Urothelium cell line (cell line): ENCODE measurements around the gene DIRAS1.

Source experiments
- DNase-seq: peaks from one replicate; pipeline ENCODE4 v3.0.0; 2011; ENCODE audit warnings: low spot score, mixed read lengths
- FAIRE-seq: peaks from 2 replicates; lab custom pipeline; 2011; peaks lifted over from hg19 to GRCh38; lab: Jason Lieb, UNC

DIRAS1 gene

DNA sequence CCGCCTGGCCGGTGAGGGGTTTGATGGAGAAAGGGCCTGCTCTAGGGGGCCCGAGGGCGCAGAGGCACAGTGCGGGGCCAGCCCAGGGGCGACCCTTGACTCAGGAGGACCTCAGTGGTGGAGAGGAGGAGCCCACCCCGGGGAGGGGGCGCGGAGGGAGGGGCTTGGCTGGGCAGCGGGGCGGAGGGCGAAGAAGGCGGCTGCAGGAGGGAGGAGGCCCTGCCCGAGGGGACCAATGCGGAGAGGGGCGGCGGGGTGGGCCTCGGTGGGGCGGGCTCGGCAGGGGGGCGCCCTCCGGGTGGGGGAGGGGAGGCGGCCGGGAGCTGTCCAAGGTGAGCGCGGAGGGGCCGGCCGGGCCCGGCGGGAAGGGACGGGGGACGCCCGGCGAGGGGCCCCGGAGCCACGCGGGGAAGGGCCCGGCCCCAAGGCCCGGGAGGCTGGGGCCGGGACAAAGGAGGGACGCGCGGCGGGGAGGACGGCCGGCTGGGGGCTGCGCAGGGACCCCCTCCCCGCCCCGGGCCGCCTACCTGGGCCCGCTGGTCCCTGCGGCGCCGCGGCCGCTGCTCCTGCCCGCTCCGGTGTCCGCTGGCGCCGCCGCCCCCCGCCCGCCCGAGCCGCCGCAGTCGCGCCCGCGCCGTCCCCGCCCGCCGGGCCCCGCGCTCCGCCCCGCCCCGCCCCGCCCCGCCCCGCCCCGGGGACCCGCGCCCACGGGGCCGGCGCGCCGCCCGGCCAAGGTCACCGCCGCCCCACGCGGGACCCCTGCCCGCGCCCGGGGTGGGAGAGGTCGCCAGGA, at the start of gene DIRAS1:
Gene DIRAS1, minus strand, starts transcription at position 596 of the 793 bp plus-strand sequence. CDS start 3,566 bp downstream, outside the sequence.
- no peak for FAIRE-seq
- DNase-seq = peak; percentile 37

DNA sequence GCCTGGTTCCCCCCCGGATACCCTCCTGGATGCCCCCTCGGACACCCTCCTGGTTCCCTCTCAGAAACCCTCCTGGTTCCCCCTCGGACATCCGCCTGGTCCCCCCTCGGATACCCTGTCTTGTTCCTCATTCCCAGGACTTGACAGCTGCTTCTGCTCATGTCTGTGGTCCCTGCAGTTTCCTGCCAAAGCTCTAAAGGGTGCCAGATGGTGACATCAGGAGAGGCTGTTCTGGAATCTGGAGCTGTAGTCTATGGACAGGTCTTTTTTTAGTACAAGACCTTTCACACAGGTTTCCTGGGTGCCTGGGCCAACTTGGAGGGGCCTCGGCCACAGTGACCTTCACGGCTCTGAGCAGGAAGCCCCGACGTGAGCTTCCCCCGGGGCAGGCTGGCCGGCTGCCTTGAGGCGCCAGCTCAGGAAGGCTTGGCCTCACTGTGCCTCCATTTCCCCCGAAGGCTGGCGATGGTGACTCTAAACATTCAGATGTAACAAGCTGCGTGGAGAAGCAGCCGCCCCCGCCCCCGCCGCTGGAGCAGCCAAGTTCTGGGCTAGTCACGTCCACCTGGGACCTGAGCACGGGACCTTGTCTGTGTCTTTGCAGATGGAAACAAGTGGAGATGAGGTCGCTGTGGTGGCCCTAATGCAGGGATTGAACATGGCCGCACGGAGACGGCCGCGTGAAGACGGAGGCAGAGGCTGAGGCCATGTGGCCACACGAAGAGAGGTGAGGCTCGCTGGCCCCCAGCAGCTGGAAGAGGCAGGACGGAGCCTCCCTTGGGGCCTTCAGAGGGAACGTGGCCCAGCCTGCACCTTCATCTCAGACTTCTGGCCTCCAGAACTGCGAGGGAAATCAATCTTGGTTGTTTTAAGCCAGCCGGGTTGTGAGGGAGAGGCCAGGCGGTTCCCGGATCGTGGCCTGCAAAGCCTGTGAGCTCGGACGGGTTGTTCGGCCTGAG, 49.2 kb upstream of the DIRAS1 start:
- FAIRE-seq = no peak

GRCh38 chr19:2769218-2769617, 48.0 kb upstream of the DIRAS1 start:
- no peak for FAIRE-seq
- DNase-seq = no peak

More for the DNA sequence above, 49.2 kb upstream of the DIRAS1 start:
- no peak for DNase-seq

GRCh38 chr19:2768365-2769132, 47.4 kb upstream of the DIRAS1 start:
- no peak for FAIRE-seq

DNA sequence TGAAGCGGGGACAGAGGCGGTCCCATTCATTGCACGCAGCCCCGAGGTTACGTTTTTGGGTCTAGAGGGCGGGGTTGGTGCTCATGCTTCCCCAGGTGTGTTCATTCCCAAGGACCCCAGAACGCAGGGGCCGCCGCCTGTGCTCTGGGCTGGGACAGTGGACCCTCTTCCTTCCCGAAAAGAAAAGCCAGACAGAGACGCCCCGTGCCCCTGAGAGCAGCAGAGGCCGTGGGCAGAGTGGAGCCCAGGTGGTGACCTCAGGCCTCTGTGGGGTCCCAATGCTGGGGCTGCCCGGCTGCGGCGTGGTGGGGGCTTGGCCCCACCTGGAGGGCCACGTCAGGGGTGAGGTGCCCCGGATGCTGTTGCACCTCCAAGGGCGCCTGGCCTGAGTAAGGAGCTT, 46.5 kb upstream of the DIRAS1 start:
- FAIRE-seq (no peak), DNase-seq (no peak)

More at GRCh38 chr19:2768365-2769132, 47.4 kb upstream of the DIRAS1 start:
- DNase-seq = no peak

- DNase-seq = no peak
- no peak for FAIRE-seq
These were observed 45.6 kb upstream of the DIRAS1 start for GRCh38 chr19:2766594-2767372.

DNA sequence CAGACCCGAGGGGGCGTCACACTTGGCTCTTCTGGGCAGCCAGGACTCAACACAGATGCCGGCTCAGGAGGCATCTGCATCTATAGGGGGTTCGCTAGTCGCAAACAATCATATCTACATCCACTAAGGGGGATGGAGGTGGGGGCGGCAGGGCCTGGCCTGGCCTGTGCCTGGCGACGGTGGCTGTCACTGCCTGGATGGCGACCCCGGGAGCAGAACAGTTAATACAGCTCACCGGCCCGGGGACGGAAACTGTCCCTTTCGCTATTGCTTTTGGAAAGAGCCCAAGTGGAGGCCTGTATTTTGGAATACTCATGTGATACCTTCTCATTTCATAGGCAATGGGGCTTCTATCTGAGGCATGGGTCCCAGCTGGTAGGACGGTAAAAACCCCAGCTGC, 44.2 kb upstream of the DIRAS1 start:
- FAIRE-seq (no peak), DNase-seq (no peak)

- no peak for DNase-seq
- FAIRE-seq = no peak
These were observed 43.8 kb upstream of the DIRAS1 start for GRCh38 chr19:2764945-2765344.

GRCh38 chr19:2763687-2764086, 42.5 kb upstream of the DIRAS1 start:
- DNase-seq (no peak), FAIRE-seq (no peak)

DNA sequence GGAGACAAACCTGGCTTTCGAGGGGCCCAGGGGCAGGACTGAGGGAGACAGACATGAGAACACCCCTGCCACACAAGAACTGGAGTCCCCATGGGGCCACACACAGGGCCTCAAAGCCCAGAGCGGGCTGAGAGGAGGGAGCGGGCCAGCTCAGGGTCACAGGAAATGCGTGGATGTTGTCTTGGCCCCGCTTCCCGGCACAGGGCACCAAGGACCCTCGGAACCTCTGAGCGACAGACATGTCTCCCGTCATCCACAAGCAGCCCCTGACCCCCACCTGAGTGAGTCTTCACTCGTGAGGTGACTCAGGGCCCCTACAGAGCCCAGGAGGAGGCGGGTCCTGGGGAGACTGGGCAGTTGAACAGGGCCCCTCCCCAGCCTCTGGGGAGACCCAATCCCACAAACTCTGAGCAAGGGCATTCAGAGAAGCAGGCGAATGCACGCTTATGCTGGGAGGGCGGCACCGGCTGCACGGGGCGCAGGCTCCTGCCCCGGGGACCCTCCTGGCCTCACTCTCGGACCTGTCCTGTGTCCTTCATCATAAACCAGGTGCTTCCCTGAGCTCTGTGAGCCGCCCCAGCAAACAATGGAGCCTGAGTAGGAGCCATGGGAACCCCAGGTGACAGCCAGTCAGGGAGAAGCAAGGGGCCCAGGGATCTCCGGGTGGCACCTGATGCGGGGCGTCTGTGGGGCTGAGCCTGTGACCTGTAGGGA, 41.8 kb upstream of the DIRAS1 start:
- no peak for FAIRE-seq
- DNase-seq = no peak

DNA sequence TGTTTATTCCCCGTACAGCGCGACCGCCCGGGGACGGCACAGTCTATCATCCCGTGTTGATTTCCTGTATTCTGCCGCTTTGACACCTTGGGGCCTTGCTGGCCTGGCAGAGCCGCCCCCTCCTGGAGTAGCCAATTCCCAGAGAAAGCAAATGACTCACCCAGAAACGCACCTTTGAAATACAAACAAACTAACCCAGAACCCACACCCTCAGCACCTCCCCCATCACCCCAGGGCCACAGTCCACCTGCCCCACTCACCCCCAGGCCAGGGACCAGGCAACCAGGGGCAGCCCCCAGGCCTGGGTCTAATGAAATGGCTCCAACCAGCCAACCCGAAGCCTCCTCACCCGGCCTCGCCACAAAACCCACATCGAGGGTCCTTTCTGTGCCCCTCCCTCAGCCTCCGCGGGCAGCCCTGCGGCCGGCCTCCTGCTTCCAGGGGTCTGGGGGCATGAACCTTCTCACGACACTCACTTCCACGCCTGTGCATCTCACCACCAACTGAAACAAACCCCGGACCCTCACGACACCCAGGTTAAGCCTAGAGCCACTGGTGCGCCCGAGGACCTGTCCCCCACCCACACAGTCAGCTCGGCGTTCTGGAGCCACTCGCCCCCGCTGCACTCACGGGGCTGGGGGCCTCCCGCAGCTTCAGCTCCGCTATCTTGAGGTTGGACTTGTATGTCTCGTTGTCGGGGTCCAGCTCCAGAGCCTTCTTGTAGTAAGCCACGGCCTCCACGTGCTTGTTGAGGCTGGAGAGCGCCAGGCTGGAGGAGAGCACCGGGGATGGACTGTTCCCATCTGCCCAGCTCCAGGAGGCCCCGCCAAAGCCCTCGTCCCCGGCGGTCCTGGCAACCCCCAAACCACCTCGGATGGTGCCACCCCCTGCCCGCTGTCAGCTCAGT, 41.0 kb upstream of the DIRAS1 start:
- FAIRE-seq = no peak

GRCh38 chr19:2761309-2761677, 40.1 kb upstream of the DIRAS1 start:
- FAIRE-seq (no peak), DNase-seq (no peak)

More for the DNA sequence above, 41.0 kb upstream of the DIRAS1 start:
- DNase-seq = no peak

DNA sequence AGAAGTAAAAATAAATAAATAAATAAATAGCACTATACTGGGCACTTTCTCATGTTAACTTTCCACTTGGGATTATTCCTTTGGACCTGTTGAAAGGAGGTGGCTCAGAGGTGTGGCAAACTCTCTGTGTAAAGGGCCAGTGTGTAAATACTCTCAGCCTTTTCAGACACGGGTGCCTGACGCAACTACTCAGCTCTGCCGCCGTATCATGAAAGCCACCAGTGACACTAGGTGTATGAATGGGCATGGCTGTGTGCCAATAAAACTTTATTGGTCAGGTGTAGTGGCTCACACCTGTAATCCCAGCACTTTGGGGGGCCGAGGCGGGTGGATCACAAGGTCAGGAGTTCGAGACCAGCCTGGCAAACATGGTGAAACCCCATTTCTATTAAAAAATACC, 38.8 kb upstream of the DIRAS1 start:
- no peak for FAIRE-seq

DNA sequence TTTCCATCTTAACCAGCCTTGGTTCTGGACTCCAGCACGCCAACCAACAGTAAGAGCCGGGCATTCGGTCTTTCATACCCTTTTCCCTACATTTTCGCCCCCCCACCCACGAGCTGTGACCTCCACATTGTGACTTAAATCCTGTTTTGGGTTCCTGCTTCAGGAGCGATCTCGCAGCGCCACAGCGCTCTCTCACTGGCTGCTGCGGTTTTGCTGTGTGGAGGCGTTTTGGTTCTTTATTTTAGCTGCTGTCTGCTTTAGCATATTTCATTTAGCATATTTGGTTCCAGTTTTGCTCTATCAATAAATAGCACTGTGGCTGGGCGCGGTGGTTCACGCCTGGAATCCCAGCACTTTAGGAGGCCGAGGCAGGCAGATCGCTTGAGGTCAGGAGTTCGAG, 38.2 kb upstream of the DIRAS1 start:
- no peak for DNase-seq
- FAIRE-seq = no peak

More for the DNA sequence above, 38.8 kb upstream of the DIRAS1 start:
- no peak for DNase-seq

- DNase-seq (no peak), FAIRE-seq (no peak)
These were observed 37.6 kb upstream of the DIRAS1 start for GRCh38 chr19:2758601-2759313.

GRCh38 chr19:2756921-2757881, 36.0 kb upstream of the DIRAS1 start:
- DNase-seq (no peak), FAIRE-seq (no peak)

GRCh38 chr19:2756477-2756876, 35.3 kb upstream of the DIRAS1 start:
- no peak for DNase-seq
- FAIRE-seq = no peak
